Measurements from ENCODE around the gene DYSF. TPM values are rescaled to one million over a fixed set of nuclear protein-coding genes. Genes with fewer than 3 reads are reported as not detected.
A peak's percentile ranks its signal among the peaks of the same experiment; 100 is the strongest.

The DYSF gene
- total and polyA plus RNA-seq, 2 donors from 2014 or later: 11.3 to 19.8 TPM

DNA sequence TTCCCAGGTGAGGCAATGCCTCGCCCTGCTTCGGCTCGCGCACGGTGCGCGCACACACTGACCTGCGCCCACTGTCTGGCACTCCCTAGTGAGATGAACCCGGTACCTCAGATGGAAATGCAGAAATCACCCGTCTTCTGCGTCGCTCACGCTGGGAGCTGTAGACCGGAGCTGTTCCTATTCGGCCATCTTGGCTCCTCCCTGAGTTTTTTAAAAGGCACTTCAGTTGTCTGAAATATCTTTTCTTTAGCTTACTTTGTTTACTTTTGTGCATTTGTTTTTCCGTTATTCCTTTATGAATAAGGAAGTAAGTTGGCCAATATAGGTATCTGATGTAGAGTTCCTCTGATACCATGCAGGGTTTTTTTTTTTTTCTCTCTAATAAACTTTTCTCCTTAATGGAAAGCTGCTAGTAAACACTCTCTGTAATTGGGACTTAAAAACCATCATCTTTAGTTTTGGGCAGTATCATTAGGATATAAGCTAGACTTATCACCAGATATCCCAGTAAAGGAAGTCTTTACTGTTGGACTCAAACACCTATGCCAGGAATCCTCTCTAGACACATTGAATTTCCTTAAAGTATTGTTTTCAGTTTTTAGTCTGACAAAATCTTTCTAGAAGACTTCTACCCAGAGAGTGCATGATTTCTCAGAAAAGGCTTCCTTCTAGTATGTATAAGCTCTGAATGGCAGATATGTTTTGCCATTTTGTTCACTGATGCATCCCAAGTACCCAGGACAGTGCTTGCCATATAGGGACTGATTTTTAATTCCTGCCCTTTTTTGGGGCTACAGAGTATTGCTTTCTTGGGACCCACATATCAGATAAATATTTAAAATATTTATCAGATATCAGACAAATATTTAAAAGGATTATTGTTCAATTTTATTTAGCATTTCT is 35.8 kb upstream of the DYSF start:
- TF ChIP-seq, protein P1, sequence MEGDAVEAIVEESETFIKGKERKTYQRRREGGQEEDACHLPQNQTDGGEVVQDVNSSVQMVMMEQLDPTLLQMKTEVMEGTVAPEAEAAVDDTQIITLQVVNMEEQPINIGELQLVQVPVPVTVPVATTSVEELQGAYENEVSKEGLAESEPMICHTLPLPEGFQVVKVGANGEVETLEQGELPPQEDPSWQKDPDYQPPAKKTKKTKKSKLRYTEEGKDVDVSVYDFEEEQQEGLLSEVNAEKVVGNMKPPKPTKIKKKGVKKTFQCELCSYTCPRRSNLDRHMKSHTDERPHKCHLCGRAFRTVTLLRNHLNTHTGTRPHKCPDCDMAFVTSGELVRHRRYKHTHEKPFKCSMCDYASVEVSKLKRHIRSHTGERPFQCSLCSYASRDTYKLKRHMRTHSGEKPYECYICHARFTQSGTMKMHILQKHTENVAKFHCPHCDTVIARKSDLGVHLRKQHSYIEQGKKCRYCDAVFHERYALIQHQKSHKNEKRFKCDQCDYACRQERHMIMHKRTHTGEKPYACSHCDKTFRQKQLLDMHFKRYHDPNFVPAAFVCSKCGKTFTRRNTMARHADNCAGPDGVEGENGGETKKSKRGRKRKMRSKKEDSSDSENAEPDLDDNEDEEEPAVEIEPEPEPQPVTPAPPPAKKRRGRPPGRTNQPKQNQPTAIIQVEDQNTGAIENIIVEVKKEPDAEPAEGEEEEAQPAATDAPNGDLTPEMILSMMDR (IDR thresholded peaks at IDR 0.05; ENCODE audit: borderline replicate concordance, extremely low read depth, insufficient read depth): no peak
- DNase-seq (peak in 2 of 5 donors; percentile 13 to 36), FAIRE-seq (no peak)
- Histone ChIP-seq H3K9me3 (ENCODE audit: control insufficient read depth in 2 of 3, insufficient read depth in 1 of 3, low read length in 3 of 3) (no peaks in the 10 kb centered on the region), H3K4me3 (ENCODE audit: low read length in 3 of 3) (peak overlapping the region; percentile 9 to 49 (median 32)), H3K27ac (ENCODE audit: low read depth in 2 of 2, low read length in 2 of 2) (no peak overlapping the region), H3K27me3 (ENCODE audit: control insufficient read depth, insufficient read depth, low read length) (no peaks in the 10 kb centered on the region), H3K36me3 (ENCODE audit: control insufficient read depth in 2 of 3, insufficient read depth in 3 of 3, low read length in 3 of 3) (no peaks in the 10 kb centered on the region), H3K4me1 (ENCODE audit: control insufficient read depth in 2 of 3, insufficient read depth in 2 of 3, low read depth in 1 of 3, low read length in 3 of 3) (no peaks in the 10 kb centered on the region), H3K9ac (ENCODE audit: low read length in 3 of 3) (peak overlapping the region in 1 of 3 donors; percentile 31)
- intact Hi-C loops (cut with DNase I): no loop called here

DNA sequence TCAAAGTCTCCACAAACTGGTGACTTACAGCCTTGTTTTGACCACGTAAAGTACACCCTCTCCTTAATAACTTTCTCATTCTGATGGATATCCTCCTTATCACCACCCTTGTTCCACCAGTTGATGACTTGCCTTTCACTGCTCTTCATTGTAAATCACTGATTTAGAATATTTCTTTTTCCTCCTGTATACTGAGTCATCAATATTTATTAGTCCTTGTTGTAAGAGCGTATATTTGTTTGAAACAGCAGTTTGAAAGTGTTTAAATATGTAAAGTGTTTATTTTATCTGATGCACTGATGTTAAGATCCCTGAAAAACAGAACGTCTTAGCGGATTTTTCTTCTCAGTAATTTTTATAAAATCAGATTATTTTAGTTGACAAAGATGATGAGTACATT is 34.2 kb upstream of the DYSF start:
- no peaks in the 10 kb centered on the region for H3K9me3 ChIP-seq (ENCODE audit: control insufficient read depth in 2 of 3, insufficient read depth in 1 of 3, low read length in 3 of 3)
- no peak for DNase-seq
- TF ChIP-seq, protein P1 (IDR thresholded peaks at IDR 0.05; ENCODE audit: borderline replicate concordance, extremely low read depth, insufficient read depth): no peak
- intact Hi-C loops (cut with DNase I): no loop called here
- H3K27me3 ChIP-seq (ENCODE audit: control insufficient read depth, insufficient read depth, low read length): no peaks in the 10 kb centered on the region
- H3K4me3 ChIP-seq (ENCODE audit: low read length in 3 of 3): no peak overlapping the region
- H3K27ac ChIP-seq (ENCODE audit: low read depth in 2 of 2, low read length in 2 of 2): no peak overlapping the region
- peaks cover 2 to 11% (median 6%) of the 10 kb centered on the region in 3 donors for H3K36me3 ChIP-seq (ENCODE audit: control insufficient read depth in 2 of 3, insufficient read depth in 3 of 3, low read length in 3 of 3)
- no peak for FAIRE-seq
- H3K9ac ChIP-seq (ENCODE audit: low read length in 3 of 3): no peak overlapping the region
- no peaks in the 10 kb centered on the region for H3K4me1 ChIP-seq (ENCODE audit: control insufficient read depth in 2 of 3, insufficient read depth in 2 of 3, low read depth in 1 of 3, low read length in 3 of 3)

DNA sequence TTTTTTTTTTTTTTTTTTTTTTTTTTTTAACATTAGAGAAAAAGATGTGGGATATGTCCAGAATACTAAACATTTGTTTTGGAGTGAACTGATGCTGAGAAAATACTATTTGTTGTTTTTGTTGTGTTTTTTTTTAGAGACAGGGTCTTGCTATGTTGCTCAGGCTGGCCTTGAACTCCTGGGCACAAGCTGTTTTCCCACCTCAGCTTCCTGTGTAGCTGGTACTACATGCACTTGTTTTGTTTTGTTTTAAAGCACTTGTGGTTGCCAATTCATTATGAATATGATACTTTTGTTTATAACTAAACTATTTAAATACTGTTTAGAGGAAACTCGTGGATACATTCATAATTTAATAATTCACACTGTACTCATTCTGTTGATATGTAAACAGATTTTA is 33.4 kb upstream of the DYSF start:
- H3K4me1 ChIP-seq (ENCODE audit: control insufficient read depth in 2 of 3, insufficient read depth in 2 of 3, low read depth in 1 of 3, low read length in 3 of 3): no peaks in the 10 kb centered on the region
- no peaks in the 10 kb centered on the region for H3K27me3 ChIP-seq (ENCODE audit: control insufficient read depth, insufficient read depth, low read length)
- no peak overlapping the region for H3K4me3 ChIP-seq (ENCODE audit: low read length in 3 of 3)
- intact Hi-C loops (cut with DNase I): no loop called here
- H3K36me3 ChIP-seq (ENCODE audit: control insufficient read depth in 2 of 3, insufficient read depth in 3 of 3, low read length in 3 of 3): peaks cover 2 to 12% (median 9%) of the 10 kb centered on the region in 3 donors
- TF ChIP-seq, protein P1 (IDR thresholded peaks at IDR 0.05; ENCODE audit: borderline replicate concordance, extremely low read depth, insufficient read depth): no peak
- FAIRE-seq (no peak), DNase-seq (no peak)
- H3K27ac ChIP-seq (ENCODE audit: low read depth in 2 of 2, low read length in 2 of 2): no peak overlapping the region
- H3K9ac ChIP-seq (ENCODE audit: low read length in 3 of 3): no peak overlapping the region
- H3K9me3 ChIP-seq (ENCODE audit: control insufficient read depth in 2 of 3, insufficient read depth in 1 of 3, low read length in 3 of 3): no peaks in the 10 kb centered on the region

All from kidney (tissue), 14 donors.